Heart left ventricle (tissue), 16 donors: ENCODE measurements around the gene NHLRC2. TPM values are rescaled to one million over a fixed set of nuclear protein-coding genes. Genes with fewer than 3 reads are reported as not detected.
"Not testable (repeated sequence)": the region's sequence is repeated elsewhere in the genome, so short reads cannot be mapped to it uniquely, and the experiment has no call there.

Experiments used
- ATAC-seq, 4 donors: fragments of 200-7000 bp; cut with Tn5 transposase; one replicate each; pipeline ENCODE4 v1.9.1; 2020 to 2022; ENCODE audit warnings: moderate library complexity in 4 of 4, mild to moderate bottlenecking in 3 of 4, moderate number of reproducible peaks in 1 of 4
- DNase-seq, 5 donors: peaks; one replicate each; pipeline ENCODE4 v3.0.0-alpha.2; 2020
- H3K27ac ChIP-seq, 12 donors: fragments of 200-600 bp; sonication (generic) in 4 of 12; one replicate each; pipeline versions ENCODE4 v1.5.0 to v1.8.0; 2016 to 2022; ENCODE audit warnings: mild to moderate bottlenecking in 2 of 12
- H3K27me3 ChIP-seq, 9 donors: fragments of 200-600 bp; sonication (generic) in 2 of 9; one replicate each; pipeline versions ENCODE4 v1.5.1 to v1.8.0; 2016 to 2022; ENCODE audit warnings: mild to moderate bottlenecking in 3 of 9
- H3K36me3 ChIP-seq, 9 donors: fragments of 200-600 bp; sonication (generic) in 2 of 9; one replicate each; pipeline versions ENCODE4 v1.5.0 to v1.8.0; 2018 to 2022; ENCODE audit warnings: mild to moderate bottlenecking in 2 of 9
- H3K4me1 ChIP-seq, 12 donors: fragments of 200-600 bp; sonication (generic) in 4 of 12; one replicate each; pipeline versions ENCODE4 v1.5.0 to v1.8.0; 2016 to 2022; ENCODE audit warnings: mild to moderate bottlenecking in 3 of 12
- H3K4me3 ChIP-seq, 12 donors: fragments of 200-600 bp; sonication (generic) in 4 of 12; one replicate each; pipeline versions ENCODE4 v1.5.0 to v1.8.0; 2017 to 2022; ENCODE audit warnings: mild to moderate bottlenecking in 9 of 12, moderate library complexity in 4 of 12
- H3K9me3 ChIP-seq, 12 donors: fragments of 200-600 bp; sonication (generic) in 4 of 12; one replicate each; pipeline versions ENCODE4 v1.5.0 to v1.8.0; 2016 to 2022; ENCODE audit warnings: mild to moderate bottlenecking in 1 of 12
- POLR2A ChIP-seq, 2 donors: fragments of 450-650 bp; IDR thresholded peaks; one replicate each; pipeline ENCODE4 v1.6.1; 2017; ENCODE audit warnings: antibody characterized with exemption in 2 of 2, mild to moderate bottlenecking in 2 of 2, moderate library complexity in 2 of 2
- WGBS, 4 donors: extraction: QIAGEN DNeasy Blood & Tissue Kit in 2 of 4; methylation state at CpG; one replicate each; pipeline versions ENCODE4 v1.1.5 to v1.1.7; 2013 to 2018; 5-methylcytosine and 5-hydroxymethylcytosine counted together
- intact Hi-C, 10 donors: fragments of 100-400 bp; cut with DNase I; formaldehyde crosslinking; loops; one replicate each; pipeline versions ENCODE4 v1.11.1 to v1.14.2; 2022
- polyA plus RNA-seq, 2 donors: library from polyadenylated mRNA; stranded (reverse); fragments of 200-250 nt; gene quantifications; one replicate each; pipeline ENCODE4 v1.2.3, GENCODE V29; 2013
- total RNA-seq, 9 donors: library from RNA; depleted of rRNA in 2 of 9; stranded (reverse); fragments of >200 nt in 2 of 9; fragmentation: NEBNext Ultra II Directional in 3 of 9; extraction: Animal tissue kit (Norgen Biotek cat#: 25700) in 3 of 9; gene quantifications; one replicate each; pipeline versions ENCODE4 v1.1.0 to v1.2.4, GENCODE V29; 2016 to 2023
- TF ChIP-seq, protein P1 (sequence below), 12 donors: fragments of 200-600 bp; sonication (generic) in 4 of 12; IDR thresholded peaks; one replicate each; pipeline versions ENCODE4 v1.5.0 to v1.8.0; 2018 to 2022; ENCODE audit warnings: antibody characterized with exemption in 12 of 12, mild to moderate bottlenecking in 5 of 12
- donor health status: ischemic (EF 13 %, LVEDD 7.1; RV severe dilation, severe dysfunction).
- donor health status: healthy with polysubstance abuse.
- donor health status: DM: no; HTN: yes; CAD: no.
- donor health status: DM: no; HTN: no; CAD: no.
- donor health status: ischemic (EF 25% LVEDD 6.9; RV normal size, moderate dysfunction).
- donor health status: ischemic (EF 25% LVEDD 5.7; RV mildly dilated, moderate dysfunction).
- donor health status: healthy.
- donor health status: DM: yes; HTN: yes; CAD: no.
- donor health status: ischemic (EF 35%, LVEDD 5.7; RV mildly dilated, moderate dysfunction).
- donor health status: nonischemic (EF 11% LVEDD 7.7; RV severe dilation, severe dysfunction).
- donor health status: DM: yes; HTN: yes; CAD: no.
- donor health status: PGD.
- donor health status: ischemic (EF 29% LVEDD 5.4; RV normal size, mild dysfunction).
- donor health status: nonischemic (EF 23%, LVEDD 6.1; RV moderate dilation, normal function).

The NHLRC2 gene
- total and polyA plus RNA-seq, 11 donors = 13.0 to 105 (median 76.1) TPM

DNA sequence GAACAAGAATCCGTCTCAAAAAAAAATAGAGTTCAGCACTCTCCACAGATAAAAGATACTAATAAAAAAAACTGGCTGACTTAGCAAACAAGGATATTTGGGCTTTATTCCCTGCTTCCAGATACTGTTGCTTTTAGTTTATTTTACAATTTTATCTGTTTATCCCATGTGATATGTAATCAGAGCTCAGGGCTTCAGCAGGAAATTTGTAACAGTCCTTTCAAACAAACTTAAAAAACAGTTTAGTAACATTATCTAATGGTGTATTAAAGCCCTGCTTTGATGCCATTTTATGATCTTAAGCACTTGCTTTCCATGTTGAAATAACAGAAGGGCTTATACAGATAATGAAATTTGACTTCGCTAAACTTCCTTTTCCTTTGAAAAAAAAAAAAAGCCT, 28.7 kb upstream of the NHLRC2 start:
- H3K9me3 ChIP-seq = no peaks in the 10 kb centered on the region
- H3K27me3 ChIP-seq = no peaks in the 10 kb centered on the region
- DNase-seq (no peak), ATAC-seq (no peak)
- 63 to 81% (median 67%) methylated on average over 2 of the region's 2 CpGs for WGBS, 4 donors
- H3K27ac ChIP-seq = no peak overlapping the region
- H3K4me1 ChIP-seq = peaks cover 0 to under 1% (median 0%) of the 10 kb centered on the region in 12 donors
- H3K36me3 ChIP-seq = no peaks in the 10 kb centered on the region
- TF ChIP-seq, protein P1, sequence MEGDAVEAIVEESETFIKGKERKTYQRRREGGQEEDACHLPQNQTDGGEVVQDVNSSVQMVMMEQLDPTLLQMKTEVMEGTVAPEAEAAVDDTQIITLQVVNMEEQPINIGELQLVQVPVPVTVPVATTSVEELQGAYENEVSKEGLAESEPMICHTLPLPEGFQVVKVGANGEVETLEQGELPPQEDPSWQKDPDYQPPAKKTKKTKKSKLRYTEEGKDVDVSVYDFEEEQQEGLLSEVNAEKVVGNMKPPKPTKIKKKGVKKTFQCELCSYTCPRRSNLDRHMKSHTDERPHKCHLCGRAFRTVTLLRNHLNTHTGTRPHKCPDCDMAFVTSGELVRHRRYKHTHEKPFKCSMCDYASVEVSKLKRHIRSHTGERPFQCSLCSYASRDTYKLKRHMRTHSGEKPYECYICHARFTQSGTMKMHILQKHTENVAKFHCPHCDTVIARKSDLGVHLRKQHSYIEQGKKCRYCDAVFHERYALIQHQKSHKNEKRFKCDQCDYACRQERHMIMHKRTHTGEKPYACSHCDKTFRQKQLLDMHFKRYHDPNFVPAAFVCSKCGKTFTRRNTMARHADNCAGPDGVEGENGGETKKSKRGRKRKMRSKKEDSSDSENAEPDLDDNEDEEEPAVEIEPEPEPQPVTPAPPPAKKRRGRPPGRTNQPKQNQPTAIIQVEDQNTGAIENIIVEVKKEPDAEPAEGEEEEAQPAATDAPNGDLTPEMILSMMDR (IDR thresholded peaks at IDR 0.05) = no peak
- no peak for TF ChIP-seq POLR2A (IDR thresholded peaks at IDR 0.05)
- intact Hi-C loops = no loop called here
- H3K4me3 ChIP-seq = no peak overlapping the region

DNA sequence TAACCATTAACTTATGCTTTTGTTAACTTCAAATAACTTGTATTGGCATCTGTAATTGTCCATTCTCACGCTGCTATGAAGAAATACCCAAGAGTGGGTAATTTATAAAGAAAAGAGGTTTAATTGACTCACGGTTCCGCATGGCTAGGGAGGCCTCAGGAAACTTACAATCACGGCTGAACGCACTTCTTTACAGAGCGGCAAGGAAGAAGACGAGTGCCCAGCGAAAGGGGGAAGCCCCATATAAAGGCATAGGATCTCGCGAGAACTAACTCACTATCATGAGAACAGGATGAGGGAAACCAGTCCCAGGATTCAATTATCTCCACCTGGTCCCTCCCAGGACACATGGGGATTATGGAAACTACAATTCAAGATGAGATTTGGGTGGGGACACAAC, 25.9 kb upstream of the NHLRC2 start:
- H3K4me1 ChIP-seq, DNase-seq, H3K27me3 ChIP-seq, H3K4me3 ChIP-seq, intact Hi-C loops, H3K9me3 ChIP-seq, ATAC-seq, H3K27ac ChIP-seq, H3K36me3 ChIP-seq: not testable (repeated sequence)
- 86 to 92% (median 91%) methylated on average over 10 of the region's 10 CpGs for WGBS, 4 donors

DNA sequence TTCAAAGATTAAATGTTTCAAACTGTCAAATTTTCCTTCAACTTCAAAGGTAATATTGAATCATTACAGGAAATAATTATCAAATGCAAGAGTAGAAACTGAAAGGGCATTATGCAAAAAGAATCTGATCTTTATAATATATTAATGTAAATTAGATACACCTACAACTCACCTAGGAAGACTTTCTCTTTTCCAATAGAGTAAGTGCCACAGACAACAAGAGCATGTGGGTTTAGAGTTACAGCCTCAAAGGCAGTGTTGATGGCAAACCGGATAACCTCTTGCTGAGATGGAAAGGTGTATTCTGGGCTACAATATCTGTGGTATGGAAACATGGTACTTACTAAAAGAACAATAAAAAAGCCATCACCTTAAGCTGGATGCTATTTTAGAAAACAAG, 12.3 kb upstream of the NHLRC2 start:
- Histone ChIP-seq H3K4me1 (peaks cover 0 to 6% (median 0%) of the 10 kb centered on the region in 12 donors), H3K9me3 (no peaks in the 10 kb centered on the region), H3K27ac (no peak overlapping the region), H3K27me3 (no peaks in the 10 kb centered on the region), H3K4me3 (no peak overlapping the region), H3K36me3 (peaks cover 0 to 89% (median 54%) of the 10 kb centered on the region in 9 donors)
- TF ChIP-seq POLR2A (IDR thresholded peaks at IDR 0.05) = no peak
- TF ChIP-seq, protein P1 (IDR thresholded peaks at IDR 0.05) = no peak
- WGBS, 4 donors = 78 to 96% (median 93%) methylated on average over 1 of the region's 1 CpG
- intact Hi-C loops = no loop called here
- no peak for DNase-seq
- no peak for ATAC-seq

DNA sequence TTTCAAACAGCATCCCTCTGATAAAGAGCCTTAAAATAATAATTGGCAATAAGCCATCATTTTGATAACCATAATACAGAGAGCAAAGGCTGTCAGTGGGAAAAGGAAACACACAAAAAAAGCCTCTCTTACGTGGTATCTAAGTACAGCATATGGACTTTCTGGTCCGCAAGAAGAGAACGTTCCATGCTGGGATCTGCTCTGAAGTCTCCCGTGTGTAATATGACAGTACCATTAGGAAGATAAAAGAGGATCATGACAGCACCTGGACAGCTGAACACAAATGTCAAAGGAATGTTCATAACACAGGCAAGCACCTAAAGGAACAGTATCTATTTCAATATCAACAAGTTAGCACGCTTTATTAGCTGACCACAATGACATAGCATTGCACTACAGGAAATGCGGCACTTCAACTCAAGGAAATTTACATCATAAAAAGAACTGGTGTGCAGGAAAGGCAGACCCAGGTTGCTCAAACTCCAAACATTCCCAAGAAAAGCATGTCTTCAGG, 10.4 kb upstream of the NHLRC2 start:
- H3K9me3 ChIP-seq = no peaks in the 10 kb centered on the region
- H3K36me3 ChIP-seq = peaks cover 0 to 78% (median 51%) of the 10 kb centered on the region in 9 donors
- H3K4me3 ChIP-seq = no peak overlapping the region
- TF ChIP-seq, protein P1 (IDR thresholded peaks at IDR 0.05) = no peak
- TF ChIP-seq POLR2A (IDR thresholded peaks at IDR 0.05) = no peak
- 36 to 57% (median 55%) methylated on average over 6 of the region's 6 CpGs for WGBS, 4 donors
- no peak overlapping the region for H3K27ac ChIP-seq
- peaks cover 0 to 6% (median 0%) of the 10 kb centered on the region in 12 donors for H3K4me1 ChIP-seq
- intact Hi-C loops = no loop called here
- DNase-seq = no peak
- ATAC-seq = no peak
- no peaks in the 10 kb centered on the region for H3K27me3 ChIP-seq

DNA sequence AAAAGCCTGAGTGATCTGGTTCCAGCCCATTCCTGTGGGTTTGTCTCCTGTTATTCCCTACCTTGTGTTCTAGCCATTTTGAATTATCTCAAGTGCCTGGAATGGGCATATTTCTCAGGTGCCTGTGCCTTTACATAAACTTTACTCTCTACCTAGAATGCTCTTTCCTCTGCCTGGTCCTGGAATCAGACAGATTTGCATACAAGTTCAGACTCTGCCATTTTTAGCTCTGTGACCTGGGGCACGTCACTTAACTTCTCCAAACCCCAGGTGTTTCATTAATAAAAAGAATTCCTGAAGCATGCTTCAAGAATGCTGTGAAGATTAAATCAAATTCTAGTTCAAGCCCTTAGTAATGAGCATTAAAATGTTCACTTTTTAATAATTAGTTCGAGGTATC, 8.4 kb upstream of the NHLRC2 start:
- whole genome bisulfite sequencing, 4 donors = 84 to 95% (median 88%) methylated on average over 2 of the region's 2 CpGs
- no peak for TF ChIP-seq POLR2A (IDR thresholded peaks at IDR 0.05)
- TF ChIP-seq, protein P1 (IDR thresholded peaks at IDR 0.05) = no peak
- DNase-seq = no peak
- no peak for ATAC-seq
- intact Hi-C loops = no loop called here
- Histone ChIP-seq H3K27ac (no peak overlapping the region), H3K27me3 (no peaks in the 10 kb centered on the region), H3K9me3 (no peaks in the 10 kb centered on the region), H3K36me3 (peaks cover 0 to 67% (median 46%) of the 10 kb centered on the region in 9 donors), H3K4me1 (peaks cover 0 to 8% (median 0%) of the 10 kb centered on the region in 12 donors), H3K4me3 (no peak overlapping the region)
